Uterus (tissue), 4 donors: Measurements from ENCODE around the gene IMMP1L. TPM values are rescaled to one million over a fixed set of nuclear protein-coding genes. Genes with fewer than 3 reads are reported as not detected.

ENCODE experiments used
- DNase-seq, 2 donors: peaks; one replicate each; pipeline ENCODE4 v3.0.0-alpha.2; 2019 to 2020
- H3K27ac ChIP-seq, 2 donors: fragments of 200-600 bp; sonication (generic); 1 replicate in 1 of 2; 2 replicates in 1 of 2; pipeline ENCODE4 v1.5.1; 2016 to 2018
- H3K27me3 ChIP-seq, 2 donors: fragments of 200-600 bp; sonication (generic); one replicate each; pipeline ENCODE4 v1.5.1; 2018 to 2019; ENCODE audit warnings: control low read depth in 1 of 2
- H3K36me3 ChIP-seq, 2 donors: fragments of 200-600 bp; sonication (generic); one replicate each; pipeline ENCODE4 v1.5.1; 2019; ENCODE audit warnings: control low read depth in 1 of 2
- H3K4me1 ChIP-seq, 2 donors: fragments of 200-600 bp; sonication (generic); one replicate each; pipeline ENCODE4 v1.5.1; 2018 to 2019; ENCODE audit warnings: control low read depth in 1 of 2
- H3K4me3 ChIP-seq, 2 donors: fragments of 200-600 bp; sonication (generic); 1 replicate in 1 of 2; 2 replicates in 1 of 2; pipeline ENCODE4 v1.5.1; 2018 to 2019; ENCODE audit warnings: mild to moderate bottlenecking in 1 of 2
- H3K9me3 ChIP-seq, 2 donors: fragments of 200-600 bp; sonication (generic); one replicate each; pipeline ENCODE4 v1.5.1; 2019; ENCODE audit warnings: control low read depth in 1 of 2
- POLR2A ChIP-seq, 2 donors: fragments of 450-650 bp; IDR thresholded peaks; one replicate each; pipeline ENCODE4 v1.6.1; 2016; ENCODE audit warnings: antibody characterized with exemption in 2 of 2, mild to moderate bottlenecking in 1 of 2, moderate library complexity in 1 of 2
- intact Hi-C: fragments of 100-400 bp; cut with DNase I; formaldehyde crosslinking; loops from one replicate; pipeline ENCODE4 v1.15.1; 2023; ENCODE audit warnings: low total_unique reads
- total RNA-seq, 4 donors: library from RNA; depleted of rRNA in 3 of 4; stranded (reverse); fragments of >200 nt in 3 of 4; gene quantifications; one replicate each; pipeline versions ENCODE4 v1.1.0 to v1.2.4, GENCODE V29; 2014 to 2023
- TF ChIP-seq, protein P1 (sequence below), 4 experiments: fragments of 200-600 bp in 2 of 4; fragments of 450-650 bp in 2 of 4; sonication (generic) in 2 of 4; IDR thresholded peaks; one replicate each; pipeline ENCODE4 v1.5.1; 2016 to 2019; ENCODE audit warnings: antibody characterized with exemption in 4 of 4, mild to moderate bottlenecking in 2 of 4, moderate library complexity in 1 of 4
- donor health status: DM: yes; HTN: yes; CAD: no.

Gene IMMP1L
- total RNA-seq, 4 donors from 2014 or later, result 2.6 to 32.2 (median 19.8) TPM

- TF ChIP-seq POLR2A (IDR thresholded peaks at IDR 0.05), result no peak
- TF ChIP-seq, protein P1, sequence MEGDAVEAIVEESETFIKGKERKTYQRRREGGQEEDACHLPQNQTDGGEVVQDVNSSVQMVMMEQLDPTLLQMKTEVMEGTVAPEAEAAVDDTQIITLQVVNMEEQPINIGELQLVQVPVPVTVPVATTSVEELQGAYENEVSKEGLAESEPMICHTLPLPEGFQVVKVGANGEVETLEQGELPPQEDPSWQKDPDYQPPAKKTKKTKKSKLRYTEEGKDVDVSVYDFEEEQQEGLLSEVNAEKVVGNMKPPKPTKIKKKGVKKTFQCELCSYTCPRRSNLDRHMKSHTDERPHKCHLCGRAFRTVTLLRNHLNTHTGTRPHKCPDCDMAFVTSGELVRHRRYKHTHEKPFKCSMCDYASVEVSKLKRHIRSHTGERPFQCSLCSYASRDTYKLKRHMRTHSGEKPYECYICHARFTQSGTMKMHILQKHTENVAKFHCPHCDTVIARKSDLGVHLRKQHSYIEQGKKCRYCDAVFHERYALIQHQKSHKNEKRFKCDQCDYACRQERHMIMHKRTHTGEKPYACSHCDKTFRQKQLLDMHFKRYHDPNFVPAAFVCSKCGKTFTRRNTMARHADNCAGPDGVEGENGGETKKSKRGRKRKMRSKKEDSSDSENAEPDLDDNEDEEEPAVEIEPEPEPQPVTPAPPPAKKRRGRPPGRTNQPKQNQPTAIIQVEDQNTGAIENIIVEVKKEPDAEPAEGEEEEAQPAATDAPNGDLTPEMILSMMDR (IDR thresholded peaks at IDR 0.05), result no peak
- intact Hi-C loops, result no loop called here
Measured at GRCh38 chr11:31531293-31531692, 21.9 kb upstream of the IMMP1L start.

DNA sequence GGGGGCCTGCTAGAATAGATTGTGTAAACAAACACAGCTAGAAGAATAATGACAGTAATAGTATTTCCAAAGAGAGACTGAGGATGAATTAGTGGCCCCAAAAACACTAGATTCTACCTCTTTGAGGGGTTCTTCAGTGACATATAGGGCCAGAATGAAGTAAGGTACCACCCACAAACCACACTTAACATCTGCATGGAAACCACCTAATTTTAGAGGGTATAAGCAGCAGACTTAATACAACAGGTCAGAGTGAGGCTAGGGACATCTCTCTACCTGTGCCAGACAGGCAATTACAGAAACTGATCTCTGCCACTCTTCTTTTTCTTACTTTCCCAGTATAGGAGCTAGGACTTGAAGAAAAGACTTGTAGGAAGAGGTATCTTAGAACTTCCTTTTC is 20.3 kb upstream of the IMMP1L start:
- no peak for DNase-seq
- Histone ChIP-seq H3K4me3 (no peak overlapping the region), H3K9me3 (no peaks in the 10 kb centered on the region), H3K27ac (no peak overlapping the region), H3K4me1 (no peaks in the 10 kb centered on the region), H3K36me3 (no peaks in the 10 kb centered on the region), H3K27me3 (no peaks in the 10 kb centered on the region)
- no peak for TF ChIP-seq POLR2A (IDR thresholded peaks at IDR 0.05)
- TF ChIP-seq, protein P1 (IDR thresholded peaks at IDR 0.05), result no peak
- intact Hi-C loops, result no loop called here

More at GRCh38 chr11:31531293-31531692, 21.9 kb upstream of the IMMP1L start:
- H3K9me3 ChIP-seq, result no peaks in the 10 kb centered on the region
- H3K36me3 ChIP-seq, result no peaks in the 10 kb centered on the region
- H3K4me1 ChIP-seq, result no peaks in the 10 kb centered on the region
- DNase-seq, result no peak
- H3K27me3 ChIP-seq, result no peaks in the 10 kb centered on the region
- H3K4me3 ChIP-seq, result no peak overlapping the region
- no peak overlapping the region for H3K27ac ChIP-seq

DNA sequence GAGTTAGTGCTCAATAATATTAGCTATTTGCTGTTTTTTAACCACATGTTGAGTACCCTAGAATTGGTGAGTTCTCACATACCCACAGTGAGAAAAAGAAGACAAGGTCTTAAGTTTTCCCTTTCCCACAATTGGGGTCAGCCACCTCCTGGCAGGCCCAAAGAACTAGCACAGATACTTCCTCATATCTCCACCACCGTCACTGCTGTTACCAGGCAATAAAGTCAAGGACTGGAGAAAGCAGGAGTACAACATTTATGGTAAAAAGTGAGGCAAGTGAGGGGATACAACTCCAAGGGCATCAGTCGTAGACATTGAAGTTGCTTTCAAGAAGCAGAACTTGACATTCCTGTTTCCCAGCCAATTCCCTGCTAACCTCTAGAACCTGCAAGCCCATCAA is 19.8 kb upstream of the IMMP1L start:
- H3K4me1 ChIP-seq, result no peaks in the 10 kb centered on the region
- H3K27me3 ChIP-seq, result no peaks in the 10 kb centered on the region
- no peak for DNase-seq
- H3K27ac ChIP-seq, result no peak overlapping the region
- no peaks in the 10 kb centered on the region for H3K9me3 ChIP-seq
- TF ChIP-seq, protein P1 (IDR thresholded peaks at IDR 0.05), result no peak
- TF ChIP-seq POLR2A (IDR thresholded peaks at IDR 0.05), result no peak
- intact Hi-C loops, result no loop called here
- H3K36me3 ChIP-seq, result no peaks in the 10 kb centered on the region
- no peak overlapping the region for H3K4me3 ChIP-seq

GRCh38 chr11:31521497-31522150 is 12.2 kb upstream of the IMMP1L start:
- H3K27ac ChIP-seq, result no peak overlapping the region
- no peaks in the 10 kb centered on the region for H3K27me3 ChIP-seq
- H3K9me3 ChIP-seq, result no peaks in the 10 kb centered on the region
- no peak for TF ChIP-seq POLR2A (IDR thresholded peaks at IDR 0.05)
- TF ChIP-seq, protein P1 (IDR thresholded peaks at IDR 0.05), result no peak
- intact Hi-C loops, result no loop called here
- no peak overlapping the region for H3K4me3 ChIP-seq
- H3K36me3 ChIP-seq, result no peaks in the 10 kb centered on the region
- H3K4me1 ChIP-seq, result no peaks in the 10 kb centered on the region
- DNase-seq, result no peak

DNA sequence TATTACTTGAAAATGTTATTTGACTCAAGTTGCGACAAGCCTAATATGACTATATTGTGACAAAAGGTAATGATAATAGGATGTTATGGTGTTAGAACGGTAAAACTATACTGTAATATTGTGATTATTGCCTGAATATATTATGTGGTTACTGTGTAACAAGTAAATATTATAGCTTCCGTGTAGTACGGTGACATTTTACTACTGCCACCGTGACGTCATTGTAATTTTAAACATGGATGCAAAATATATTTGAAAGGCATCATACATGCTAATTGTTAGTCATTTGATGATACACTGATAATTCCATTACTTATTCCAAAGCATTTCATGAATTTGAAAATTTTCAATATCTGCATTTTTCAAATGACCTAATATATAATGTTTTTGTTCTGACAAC is 2.7 kb upstream of the IMMP1L start:
- H3K4me1 ChIP-seq, result peaks cover 0 to 9% of the 10 kb centered on the region in 2 donors
- TF ChIP-seq, protein P1 (IDR thresholded peaks at IDR 0.05), result no peak
- no peak for TF ChIP-seq POLR2A (IDR thresholded peaks at IDR 0.05)
- intact Hi-C loops, result no loop called here
- H3K27ac ChIP-seq, result no peak overlapping the region
- DNase-seq, result no peak
- no peaks in the 10 kb centered on the region for H3K9me3 ChIP-seq
- H3K27me3 ChIP-seq, result no peaks in the 10 kb centered on the region
- H3K36me3 ChIP-seq, result no peaks in the 10 kb centered on the region
- H3K4me3 ChIP-seq, result no peak overlapping the region
